ENCODE results near the gene ZMYND8.
"Not testable (repeated sequence)": the region's sequence is repeated elsewhere in the genome, so short reads cannot be mapped to it uniquely, and the experiment has no call there.

ZMYND8 gene

DNA sequence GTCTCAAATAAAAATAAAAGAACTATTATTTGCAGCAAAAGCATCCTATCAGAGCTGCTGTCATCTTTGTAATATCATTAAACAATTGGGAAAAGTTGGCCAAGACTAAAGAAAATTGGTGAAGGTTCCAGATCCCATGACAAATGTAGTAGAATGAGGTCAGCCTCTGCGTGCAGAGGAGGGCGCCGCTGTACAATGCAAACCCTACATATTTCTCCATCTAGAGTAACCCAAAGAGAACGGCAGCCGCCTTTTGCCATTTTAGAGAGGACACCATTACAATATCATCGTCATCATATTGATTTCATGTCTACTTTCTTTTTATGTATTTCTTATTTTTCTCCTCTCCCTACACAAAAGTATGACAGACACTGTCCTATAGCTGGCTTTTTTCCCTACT is 59.5 kb downstream of the ZMYND8 start:
- H3K27ac ChIP-seq: peak overlapping the region in 1 of 21 experiments; percentile 21
- no peak overlapping the region for H3K4me3 ChIP-seq

DNA sequence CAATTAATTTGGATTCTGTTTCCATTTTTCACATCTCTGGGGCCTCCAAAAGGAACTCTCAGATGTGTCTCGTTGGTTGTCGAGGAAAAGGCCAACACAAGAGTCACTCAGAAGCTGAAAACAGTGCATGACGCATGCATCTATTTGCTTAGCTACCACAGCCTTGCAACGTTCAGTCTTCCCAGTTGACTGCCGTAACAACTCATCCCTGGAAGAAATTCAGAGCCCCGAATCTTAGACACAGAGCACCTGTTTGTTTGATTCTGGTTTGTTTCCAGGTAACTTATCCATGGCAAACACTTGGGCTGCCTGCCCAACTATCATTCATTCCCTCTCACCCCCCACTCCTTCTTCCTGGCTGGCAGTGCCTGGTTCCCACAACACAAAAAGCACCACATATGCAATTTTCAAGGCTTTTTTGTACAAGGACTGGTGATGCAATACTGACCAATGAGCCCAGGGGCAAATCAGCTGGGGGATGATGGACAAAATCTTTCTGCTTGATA is 60.5 kb downstream of the ZMYND8 start:
- Histone ChIP-seq H3K4me3 (no peak overlapping the region), H3K27ac (no peak overlapping the region)

GRCh38 chr20:47295129-47295813 is 61.2 kb downstream of the ZMYND8 start:
- Histone ChIP-seq H3K27ac (no peak overlapping the region), H3K4me3 (no peak overlapping the region)

GRCh38 chr20:47293631-47294030 is 62.9 kb downstream of the ZMYND8 start:
- Histone ChIP-seq H3K27ac (peak overlapping the region in 1 of 21 experiments; percentile 8), H3K4me3 (no peak overlapping the region)

GRCh38 chr20:47292581-47292980 is 63.9 kb downstream of the ZMYND8 start:
- no peak overlapping the region for H3K27ac ChIP-seq
- no peak overlapping the region for H3K4me3 ChIP-seq

GRCh38 chr20:47290666-47291430 is 65.7 kb downstream of the ZMYND8 start:
- Histone ChIP-seq H3K4me3 (no peak overlapping the region), H3K27ac (no peak overlapping the region)

GRCh38 chr20:47290008-47290407 is 66.5 kb downstream of the ZMYND8 start:
- no peak overlapping the region for H3K27ac ChIP-seq

GRCh38 chr20:47289096-47289495 is 67.4 kb downstream of the ZMYND8 start:
- Histone ChIP-seq H3K27ac (no peak overlapping the region), H3K4me3 (no peak overlapping the region)

More at GRCh38 chr20:47290008-47290407, 66.5 kb downstream of the ZMYND8 start:
- H3K4me3 ChIP-seq: no peak overlapping the region

GRCh38 chr20:47288530-47288929 is 68.0 kb downstream of the ZMYND8 start:
- H3K27ac ChIP-seq, H3K4me3 ChIP-seq: not testable (repeated sequence)

DNA sequence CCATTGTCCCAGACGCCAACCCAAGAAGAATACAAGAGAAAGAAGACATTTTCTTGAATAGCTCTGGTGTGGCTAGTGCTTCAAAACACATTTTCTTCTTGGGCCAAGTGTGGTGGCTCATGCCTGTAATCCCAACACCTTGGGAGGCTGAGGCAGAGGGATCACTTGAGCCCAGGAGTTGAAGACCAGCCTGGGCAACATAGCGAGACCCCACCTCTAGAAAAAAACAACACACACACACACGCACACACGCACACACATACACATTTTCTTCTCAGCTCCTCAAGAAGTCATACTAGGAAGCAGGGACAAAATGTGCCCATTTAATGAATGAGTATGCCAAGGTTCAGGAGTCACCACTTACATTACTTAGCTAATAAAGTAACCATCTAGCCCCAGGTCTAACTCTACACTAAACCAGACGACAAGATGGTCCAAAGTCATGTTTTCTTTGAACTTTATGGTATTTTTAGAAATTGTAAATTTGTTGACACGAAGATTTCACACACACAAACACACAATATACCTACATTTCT is 68.8 kb downstream of the ZMYND8 start:
- H3K27ac ChIP-seq: no peak overlapping the region
- H3K4me3 ChIP-seq: no peak overlapping the region

DNA sequence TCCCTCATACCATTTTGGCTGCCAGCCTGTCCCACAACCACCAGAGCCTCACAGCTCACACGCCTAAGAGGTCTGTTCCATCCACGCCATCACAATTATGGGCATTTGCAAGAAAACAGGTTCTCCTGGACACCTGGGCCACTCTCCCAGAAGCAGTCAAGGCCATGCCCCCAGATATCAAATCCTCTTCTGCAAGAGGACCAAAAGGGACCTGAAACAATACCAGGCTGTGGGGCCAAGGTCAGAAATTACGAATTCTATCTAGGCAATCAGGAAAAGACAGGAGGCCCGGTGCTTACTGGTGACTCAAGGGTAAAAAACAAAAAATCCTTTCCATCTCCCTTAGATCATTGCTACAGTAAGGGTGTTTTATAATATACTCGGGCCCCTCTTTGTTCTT is 69.8 kb downstream of the ZMYND8 start:
- Histone ChIP-seq H3K27ac (no peak overlapping the region), H3K4me3 (no peak overlapping the region)

DNA sequence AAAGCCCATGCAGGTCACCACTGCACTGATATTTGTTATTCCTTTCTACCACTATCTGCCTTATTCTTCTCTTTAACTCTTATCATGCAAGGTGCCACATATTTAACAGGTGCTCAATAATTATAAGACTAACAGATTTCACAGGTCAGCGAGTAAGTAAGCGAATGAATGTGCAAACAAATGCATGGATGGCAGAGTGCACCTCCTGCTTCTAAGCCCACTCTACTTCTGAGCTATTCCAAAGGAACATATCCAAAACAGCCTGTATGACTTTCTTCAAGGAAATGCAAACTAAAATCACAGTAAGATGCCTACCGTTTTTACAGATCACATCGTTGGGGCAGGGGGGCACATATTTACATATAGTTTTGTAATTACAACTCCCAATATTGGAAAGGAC is 71.3 kb downstream of the ZMYND8 start:
- Histone ChIP-seq H3K27ac (no peak overlapping the region), H3K4me3 (no peak overlapping the region)

DNA sequence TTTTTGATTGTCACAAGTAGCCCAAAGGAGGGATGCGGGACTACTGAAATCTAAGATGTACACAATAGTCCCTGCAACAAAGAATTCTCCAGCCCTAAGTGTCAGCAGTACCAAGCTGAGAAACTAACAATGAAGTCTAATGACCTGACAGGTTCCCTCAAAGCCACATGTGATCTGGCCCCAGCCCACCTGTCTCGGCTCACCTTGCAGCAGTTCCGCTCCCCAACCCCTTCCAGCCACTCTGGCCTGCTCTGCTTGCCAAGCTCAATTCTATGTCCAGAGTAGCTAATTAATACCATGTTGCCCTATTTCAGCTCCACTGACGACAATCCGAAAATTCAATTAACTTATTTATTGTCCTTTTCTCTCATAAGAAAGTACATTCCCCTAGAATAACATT is 72.1 kb downstream of the ZMYND8 start:
- Histone ChIP-seq H3K27ac (no peak overlapping the region), H3K4me3 (no peak overlapping the region)

DNA sequence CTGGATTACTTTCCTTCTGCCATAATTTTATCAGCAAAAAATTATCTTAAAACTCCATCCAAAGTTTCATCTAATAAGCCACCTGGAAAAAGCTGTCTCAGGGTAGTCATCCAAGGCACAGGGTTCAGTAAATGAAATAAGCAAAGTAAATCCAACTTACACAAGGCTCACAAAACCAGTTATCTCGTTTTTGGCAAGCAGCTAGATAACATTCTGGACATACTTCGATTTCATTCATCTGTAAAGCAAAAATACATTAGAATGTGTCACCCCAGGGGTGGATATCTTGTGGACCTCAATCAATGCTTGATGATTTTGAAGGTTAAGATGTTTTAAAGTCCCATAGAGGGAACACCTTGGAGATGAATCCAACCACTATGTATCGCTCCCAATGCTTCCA is 73.1 kb downstream of the ZMYND8 start:
- no peak overlapping the region for H3K27ac ChIP-seq

GRCh38 chr20:47282864-47283263 is 73.6 kb downstream of the ZMYND8 start:
- Histone ChIP-seq H3K4me3 (no peak overlapping the region), H3K27ac (no peak overlapping the region)

More for the DNA sequence above, 73.1 kb downstream of the ZMYND8 start:
- no peak overlapping the region for H3K4me3 ChIP-seq

GRCh38 chr20:47281376-47281775 is 75.1 kb downstream of the ZMYND8 start:
- Histone ChIP-seq H3K4me3 (no peak overlapping the region), H3K27ac (no peak overlapping the region)

- Histone ChIP-seq H3K4me3 (no peak overlapping the region), H3K27ac (peak overlapping the region in 1 of 21 experiments; percentile 25)
Observed at GRCh38 chr20:47280668-47281067, 75.8 kb downstream of the ZMYND8 start.

GRCh38 chr20:47280228-47280627 is 76.3 kb downstream of the ZMYND8 start:
- Histone ChIP-seq H3K27ac (peak overlapping the region in 1 of 21 experiments; percentile 25), H3K4me3 (no peak overlapping the region)

DNA sequence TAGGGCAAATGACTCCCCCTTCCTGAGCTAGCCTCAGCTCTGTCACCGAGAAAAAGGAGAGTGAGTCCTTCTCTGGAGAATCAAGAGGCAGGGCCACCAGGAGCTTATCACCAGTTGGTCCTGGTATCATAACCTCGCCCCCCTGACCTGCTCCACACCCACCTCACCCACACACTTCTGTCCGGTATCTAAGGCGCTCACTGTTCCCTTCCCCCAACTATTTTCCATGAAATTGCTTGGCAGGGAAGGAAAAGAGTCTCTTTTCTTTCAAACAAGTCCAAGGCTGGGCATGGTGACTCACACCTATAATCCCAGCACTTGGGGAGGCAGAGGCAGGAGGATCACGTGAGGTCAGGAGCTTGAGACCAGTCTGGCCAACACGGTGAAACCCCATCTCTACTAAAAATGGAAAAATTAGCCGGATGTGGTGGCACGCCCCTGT is 77.6 kb downstream of the ZMYND8 start:
- peak overlapping the region in 2 of 21 experiments; percentile 5 to 34 for H3K27ac ChIP-seq
- no peak overlapping the region for H3K4me3 ChIP-seq

- H3K4me3 ChIP-seq: not testable (repeated sequence)
- peak overlapping the region in 7 of 21 experiments; percentile 11 to 90 (median 28) for H3K27ac ChIP-seq
Observed at GRCh38 chr20:47277535-47277872, 79.0 kb downstream of the ZMYND8 start.

Measured in skin epidermis (tissue), 12 donors.